H9 (cell line): ENCODE data around the gene RNF31. TPM values are rescaled to one million over a fixed set of nuclear protein-coding genes. Genes with fewer than 3 reads are reported as not detected.

Experiments used
- DNase-seq: peaks from one replicate; pipeline ENCODE4 v3.0.0-alpha.2; 2017
- H2AFZ ChIP-seq: one replicate; pipeline ENCODE4 v1.6.1; 2013; ENCODE audit warnings: mild to moderate bottlenecking, low read length, control low read depth, moderate library complexity
- H2AK5ac ChIP-seq: 2 replicates; pipeline ENCODE4 v1.6.1; 2013; ENCODE audit warnings: low read length, control low read depth, mixed read lengths; ENCODE audit not compliant: insufficient read length
- H2BK120ac ChIP-seq: one replicate; pipeline ENCODE4 v1.6.1; 2013; ENCODE audit warnings: low read depth, mild to moderate bottlenecking, low read length, control low read depth, inconsistent platforms; ENCODE audit not compliant: poor library complexity, severe bottlenecking
- H2BK12ac ChIP-seq: 2 replicates; pipeline ENCODE4 v1.6.1; 2013; ENCODE audit warnings: low read length, control low read depth, mixed read lengths, low read depth; ENCODE audit not compliant: insufficient read length
- H2BK15ac ChIP-seq: 2 replicates; pipeline ENCODE4 v1.6.1; 2013; ENCODE audit warnings: low read depth, low read length, control low read depth
- H2BK20ac ChIP-seq: one replicate; pipeline ENCODE4 v1.6.1; 2013; ENCODE audit warnings: low read depth, mild to moderate bottlenecking, low read length, control low read depth, inconsistent platforms; ENCODE audit not compliant: poor library complexity, severe bottlenecking
- H2BK5ac ChIP-seq: 2 replicates; pipeline ENCODE4 v1.6.1; 2013; ENCODE audit warnings: low read length, control low read depth, mixed read lengths; ENCODE audit not compliant: insufficient read length
- H3K14ac ChIP-seq: 2 replicates; pipeline ENCODE4 v1.6.1; 2013; ENCODE audit warnings: low read length, control low read depth; ENCODE audit not compliant: insufficient read depth
- H3K18ac ChIP-seq: 2 replicates; pipeline ENCODE4 v1.6.1; 2013; ENCODE audit warnings: low read depth, mild to moderate bottlenecking, mixed read lengths, low read length, control low read depth; ENCODE audit not compliant: insufficient read length
- H3K23ac ChIP-seq: 2 replicates; pipeline ENCODE4 v1.6.1; 2013; ENCODE audit warnings: low read length, control low read depth, mixed read lengths, low read depth; ENCODE audit not compliant: insufficient read length
- H3K23me2 ChIP-seq: 2 replicates; pipeline ENCODE4 v1.6.1; 2013; ENCODE audit warnings: low read depth, mild to moderate bottlenecking, mixed read lengths, low read length, control low read depth; ENCODE audit not compliant: insufficient read length, poor library complexity, severe bottlenecking
- H3K27ac ChIP-seq: 2 replicates; pipeline ENCODE4 v1.5.1; 2013; ENCODE audit warnings: low read length, control low read depth, mixed read lengths, low read depth; ENCODE audit not compliant: insufficient read length
- H3K27me3 ChIP-seq: 2 replicates; pipeline ENCODE4 v1.6.1; 2013; ENCODE audit warnings: low read length, control low read depth, inconsistent platforms; ENCODE audit not compliant: insufficient read depth
- H3K4ac ChIP-seq: 2 replicates; pipeline ENCODE4 v1.6.1; 2013; ENCODE audit warnings: low read depth, mild to moderate bottlenecking, control low read depth, inconsistent platforms, low read length, moderate library complexity
- H3K4me1 ChIP-seq: 2 replicates; pipeline ENCODE4 v1.6.1; 2013; ENCODE audit warnings: low read length, control low read depth, inconsistent platforms; ENCODE audit not compliant: insufficient read depth
- H3K4me2 ChIP-seq: 2 replicates; pipeline ENCODE4 v1.6.1; 2013; ENCODE audit warnings: low read length, control low read depth, mixed read lengths; ENCODE audit not compliant: insufficient read length, insufficient read depth
- H3K56ac ChIP-seq: 2 replicates; pipeline ENCODE4 v1.6.1; 2013; ENCODE audit warnings: low read depth, mild to moderate bottlenecking, mixed read lengths, low read length, control low read depth; ENCODE audit not compliant: insufficient read length
- H3K79me1 ChIP-seq: 2 replicates; pipeline ENCODE4 v1.6.1; 2013; ENCODE audit warnings: low read depth, mild to moderate bottlenecking, moderate library complexity, low read length, control low read depth, inconsistent platforms; ENCODE audit not compliant: insufficient read depth, poor library complexity, severe bottlenecking
- H3K79me2 ChIP-seq: 2 replicates; pipeline ENCODE4 v1.6.1; 2013; ENCODE audit warnings: low read length, control low read depth, inconsistent platforms; ENCODE audit not compliant: insufficient read depth
- H3K9ac ChIP-seq: 2 replicates; pipeline ENCODE4 v1.6.1; 2013; ENCODE audit warnings: low read length, control low read depth, mixed read lengths; ENCODE audit not compliant: insufficient read length; ENCODE audit errors: extremely low read depth
- H3K9me3 ChIP-seq: one replicate; pipeline ENCODE4 v1.6.1; 2013; ENCODE audit warnings: low read depth, low read length, inconsistent platforms; ENCODE audit not compliant: control insufficient read depth
- H3T11ph ChIP-seq: one replicate; pipeline ENCODE4 v1.6.1; 2013; ENCODE audit warnings: mild to moderate bottlenecking, low read length, control low read depth, inconsistent platforms
- H4K20me1 ChIP-seq: one replicate; pipeline ENCODE4 v1.6.1; 2013; ENCODE audit not compliant: control insufficient read depth, insufficient read length, insufficient read depth
- H4K5ac ChIP-seq: 2 replicates; pipeline ENCODE4 v1.6.1; 2013; ENCODE audit warnings: low read depth, mild to moderate bottlenecking, mixed read lengths, low read length, control low read depth; ENCODE audit not compliant: insufficient read length
- H4K8ac ChIP-seq: replicated peaks from 2 replicates; pipeline ENCODE4 v1.6.1; 2013; ENCODE audit warnings: low read length, control low read depth, mixed read lengths, low read depth; ENCODE audit not compliant: insufficient read length
- H4K91ac ChIP-seq: 2 replicates; pipeline ENCODE4 v1.6.1; 2013; ENCODE audit warnings: low read depth, mild to moderate bottlenecking, moderate library complexity, mixed read lengths, low read length, control low read depth; ENCODE audit not compliant: insufficient read length
- H3K27ac Mint-ChIP-seq, 3 experiments: 2 replicates in 2 of 3; 3 replicates in 1 of 3; pipeline ENCODE4 v1.8.0; 2020 to 2021; ENCODE audit warnings: mixed read lengths in 3 of 3, mild to moderate bottlenecking in 1 of 3, moderate library complexity in 1 of 3
- H3K27me3 Mint-ChIP-seq: 2 replicates; pipeline ENCODE4 v1.8.0; 2021; ENCODE audit warnings: low read depth, mild to moderate bottlenecking, moderate library complexity, mixed read lengths
- H3K36me3 Mint-ChIP-seq, 3 experiments: 2 replicates in 2 of 3; 3 replicates in 1 of 3; pipeline ENCODE4 v1.8.0; 2020 to 2021; ENCODE audit warnings: low read depth in 3 of 3, mixed read lengths in 3 of 3; ENCODE audit not compliant: insufficient read depth in 1 of 3
- H3K4me1 Mint-ChIP-seq, 2 experiments: 2 replicates each; pipeline ENCODE4 v1.8.0; 2020; ENCODE audit warnings: mixed read lengths in 2 of 2
- H3K4me3 Mint-ChIP-seq, 2 experiments: 2 replicates in 1 of 2; 3 replicates in 1 of 2; pipeline ENCODE4 v1.8.0; 2020 to 2021; ENCODE audit warnings: mild to moderate bottlenecking in 2 of 2, mixed read lengths in 2 of 2, moderate library complexity in 1 of 2
- H3K9me3 Mint-ChIP-seq, 2 experiments: 2 replicates in 1 of 2; 3 replicates in 1 of 2; pipeline ENCODE4 v1.8.0; 2020; ENCODE audit warnings: mild to moderate bottlenecking in 2 of 2, mixed read lengths in 2 of 2, moderate library complexity in 1 of 2
- CTCF ChIP-seq: fragments of 200-600 bp; sonication (generic); conservative IDR thresholded peaks from 3 replicates; pipeline ENCODE4 v1.8.0; 2021; ENCODE audit warnings: antibody characterized with exemption, mild to moderate bottlenecking
- WGBS: extraction: QIAGEN DNeasy Blood & Tissue Kit; methylation state at CpG from one replicate; pipeline ENCODE4 v1.1.7; 2013; ENCODE audit warnings: missing lambda C conversion rate, low lambda C conversion rate, mixed read lengths; ENCODE audit not compliant: insufficient read length; ENCODE audit errors: extremely low coverage; 5-methylcytosine and 5-hydroxymethylcytosine counted together
- total RNA-seq: library from RNA; stranded (reverse); gene quantifications from 2 replicates; pipeline ENCODE4 v1.2.1, GENCODE V29; 2021

RNF31 gene
- total RNA-seq, 1 experiment from 2014 or later = 87.3 TPM

- H2BK12ac ChIP-seq = no peak overlapping the region
- no peak overlapping the region for H3K56ac ChIP-seq
- H3T11ph ChIP-seq = no peak overlapping the region
- H4K5ac ChIP-seq = no peak overlapping the region
- peaks cover 4% of the 10 kb centered on the region for H3K79me1 ChIP-seq
- H3K27ac ChIP-seq = no peak overlapping the region
- H3K23me2 ChIP-seq = peaks cover 19% of the 10 kb centered on the region
- TF ChIP-seq CTCF = no peak
- H3K4me1 Mint-ChIP-seq = peaks cover 21 to 24% of the 10 kb centered on the region in 2 experiments
- no peak overlapping the region for H3K18ac ChIP-seq
- peak overlapping the region; percentile 96 to 99 for H3K4me3 Mint-ChIP-seq
- no peak overlapping the region for H2BK5ac ChIP-seq
- H4K91ac ChIP-seq = no peak overlapping the region
- H3K79me2 ChIP-seq = peaks cover 8% of the 10 kb centered on the region; the same call in 1 of the 2 replicates
- H3K23ac ChIP-seq = no peak overlapping the region
- no peaks in the 10 kb centered on the region for H3K4me1 ChIP-seq
- peak overlapping the region; percentile 79 for H3K9ac ChIP-seq
- H3K14ac ChIP-seq = no peak overlapping the region; the same call in 1 of the 2 replicates
- peaks cover 23 to 67% (median 66%) of the 10 kb centered on the region in 3 experiments for H3K36me3 Mint-ChIP-seq
- no peaks in the 10 kb centered on the region for H3K27me3 ChIP-seq
- H2BK120ac ChIP-seq = no peak overlapping the region
- H2BK20ac ChIP-seq = no peak overlapping the region
- peak overlapping the region in 1 of 3 experiments; percentile 87; a peak in 1 of 7 replicates for H3K27ac Mint-ChIP-seq
- no peak overlapping the region for H2BK15ac ChIP-seq
- H3K4ac ChIP-seq = no peak overlapping the region
- peak overlapping the region; percentile 78 for H3K4me2 ChIP-seq
- WGBS = no CpG with 5 or more reads among the region's 29 CpGs
- no peak for DNase-seq
- no peak overlapping the region for H2AFZ ChIP-seq
- H2AK5ac ChIP-seq = no peak overlapping the region
- H3K9me3 Mint-ChIP-seq = no peaks in the 10 kb centered on the region
- H3K27me3 Mint-ChIP-seq = no peaks in the 10 kb centered on the region
- no peaks in the 10 kb centered on the region for H4K20me1 ChIP-seq
- no peak overlapping the region for H4K8ac ChIP-seq
- H3K9me3 ChIP-seq = no peaks in the 10 kb centered on the region
Measured at GRCh38 chr14:24147761-24148428, 597 bp downstream of the RNF31 start.
